Peyer's patch (tissue), 4 donors: Measurements from ENCODE around the gene C3orf20. TPM values are rescaled to one million over a fixed set of nuclear protein-coding genes. Genes with fewer than 3 reads are reported as not detected.

Experiments used
- DNase-seq, 3 donors: peaks; one replicate each; pipeline ENCODE4 v3.0.0-alpha.2; 2017 to 2019
- H3K27ac ChIP-seq, 4 donors: fragments of 200-600 bp; sonication (generic); one replicate each; pipeline ENCODE4 v1.5.1; 2016 to 2019
- H3K27me3 ChIP-seq, 2 donors: fragments of 200-600 bp; sonication (generic); one replicate each; pipeline ENCODE4 v1.5.1; 2019
- H3K36me3 ChIP-seq, 3 donors: fragments of 200-600 bp; sonication (generic); one replicate each; pipeline ENCODE4 v1.5.1; 2016 to 2019
- H3K4me1 ChIP-seq, 4 donors: fragments of 200-600 bp; sonication (generic); one replicate each; pipeline ENCODE4 v1.5.1; 2016 to 2019
- H3K4me3 ChIP-seq, 4 donors: fragments of 200-600 bp; sonication (generic); 1 replicate in 3 of 4; 2 replicates in 1 of 4; pipeline ENCODE4 v1.5.1; 2016 to 2019; ENCODE audit warnings: mild to moderate bottlenecking in 1 of 4
- H3K9me3 ChIP-seq, 4 donors: fragments of 200-600 bp; sonication (generic); one replicate each; pipeline ENCODE4 v1.5.1; 2016 to 2019; ENCODE audit warnings: mild to moderate bottlenecking in 1 of 4
- POLR2A ChIP-seq, 2 donors: fragments of 450-650 bp; IDR thresholded peaks; one replicate each; pipeline ENCODE4 v1.5.1; 2017; ENCODE audit warnings: antibody characterized with exemption in 2 of 2, mild to moderate bottlenecking in 2 of 2, moderate library complexity in 2 of 2
- total RNA-seq, 4 donors: library from RNA; depleted of rRNA; stranded (reverse); fragments of >200 nt; gene quantifications; one replicate each; pipeline ENCODE4 v1.1.0, GENCODE V29; 2016
- TF ChIP-seq, protein P1 (sequence below), 6 experiments: fragments of 450-650 bp in 4 of 6; fragments of 200-600 bp in 2 of 6; sonication (generic) in 1 of 6; IDR thresholded peaks; one replicate each; pipeline ENCODE4 v1.5.1; 2017 to 2019; ENCODE audit warnings: antibody characterized with exemption in 6 of 6, mild to moderate bottlenecking in 3 of 6, moderate library complexity in 1 of 6

Gene C3orf20
- total RNA-seq, 4 donors from 2014 or later = not detected

DNA sequence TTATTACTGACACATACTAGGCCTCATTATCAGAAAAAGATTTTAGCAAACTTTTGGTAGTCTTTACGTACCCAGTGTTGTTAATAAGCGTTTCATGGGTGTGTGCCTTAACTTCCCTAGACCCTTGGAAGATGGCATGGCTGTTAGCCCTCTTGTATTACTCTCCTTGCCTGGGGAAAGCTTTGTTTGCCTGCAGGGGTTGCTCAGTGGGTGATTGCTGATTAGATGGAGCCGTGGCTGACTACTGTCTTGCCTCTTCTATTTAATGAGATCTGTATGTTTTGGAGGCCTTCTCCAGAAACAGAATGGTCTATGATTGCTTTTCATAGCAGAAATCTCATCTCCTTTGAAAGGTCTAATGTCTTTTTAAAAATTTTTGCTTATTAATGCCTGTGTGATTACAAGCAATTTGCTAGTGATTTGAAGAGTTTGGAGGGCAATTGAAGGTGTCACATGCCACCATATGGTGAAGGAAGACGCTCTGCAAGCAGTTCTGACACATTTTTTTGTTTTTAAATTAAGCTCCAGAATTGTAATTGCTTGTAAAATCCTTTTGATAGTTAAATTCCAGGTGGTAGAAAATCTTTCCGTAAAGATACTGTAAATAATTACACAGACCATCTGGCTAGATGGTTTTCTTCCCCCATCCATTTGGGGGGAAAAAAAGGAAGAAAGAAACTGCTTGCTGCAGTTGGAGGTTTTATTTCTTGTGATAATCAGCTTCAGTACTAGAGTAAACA lies 11.4 kb upstream of the C3orf20 start:
- Histone ChIP-seq H3K4me3 (no peak overlapping the region), H3K4me1 (no peaks in the 10 kb centered on the region), H3K36me3 (peaks cover 0 to 99% (median 7%) of the 10 kb centered on the region in 3 donors), H3K9me3 (no peaks in the 10 kb centered on the region), H3K27ac (no peak overlapping the region), H3K27me3 (no peaks in the 10 kb centered on the region)
- no peak for DNase-seq
- TF ChIP-seq POLR2A (IDR thresholded peaks at IDR 0.05) = no peak
- TF ChIP-seq, protein P1, sequence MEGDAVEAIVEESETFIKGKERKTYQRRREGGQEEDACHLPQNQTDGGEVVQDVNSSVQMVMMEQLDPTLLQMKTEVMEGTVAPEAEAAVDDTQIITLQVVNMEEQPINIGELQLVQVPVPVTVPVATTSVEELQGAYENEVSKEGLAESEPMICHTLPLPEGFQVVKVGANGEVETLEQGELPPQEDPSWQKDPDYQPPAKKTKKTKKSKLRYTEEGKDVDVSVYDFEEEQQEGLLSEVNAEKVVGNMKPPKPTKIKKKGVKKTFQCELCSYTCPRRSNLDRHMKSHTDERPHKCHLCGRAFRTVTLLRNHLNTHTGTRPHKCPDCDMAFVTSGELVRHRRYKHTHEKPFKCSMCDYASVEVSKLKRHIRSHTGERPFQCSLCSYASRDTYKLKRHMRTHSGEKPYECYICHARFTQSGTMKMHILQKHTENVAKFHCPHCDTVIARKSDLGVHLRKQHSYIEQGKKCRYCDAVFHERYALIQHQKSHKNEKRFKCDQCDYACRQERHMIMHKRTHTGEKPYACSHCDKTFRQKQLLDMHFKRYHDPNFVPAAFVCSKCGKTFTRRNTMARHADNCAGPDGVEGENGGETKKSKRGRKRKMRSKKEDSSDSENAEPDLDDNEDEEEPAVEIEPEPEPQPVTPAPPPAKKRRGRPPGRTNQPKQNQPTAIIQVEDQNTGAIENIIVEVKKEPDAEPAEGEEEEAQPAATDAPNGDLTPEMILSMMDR (IDR thresholded peaks at IDR 0.05) = no peak

DNA sequence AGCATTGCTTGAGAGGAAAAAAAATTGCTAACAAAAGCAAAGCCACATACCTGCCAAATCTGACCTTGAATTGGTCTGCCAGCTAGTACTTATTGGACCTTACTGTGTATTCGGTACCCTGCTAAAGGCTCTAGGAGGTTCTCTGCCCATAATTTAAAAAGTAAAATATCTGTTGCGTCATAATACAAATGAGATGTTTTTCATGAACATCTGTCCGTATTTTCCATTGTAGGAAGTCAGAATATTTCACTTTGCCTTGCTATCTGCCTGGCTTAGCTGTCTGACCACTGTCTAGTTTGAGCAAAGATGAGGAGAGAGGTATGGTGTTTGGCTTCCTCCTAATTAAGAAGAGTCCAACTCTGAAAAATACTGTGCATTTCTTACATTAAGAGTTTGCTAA lies 10.8 kb upstream of the C3orf20 start:
- no peak for DNase-seq
- Histone ChIP-seq H3K36me3 (peaks cover 0 to 99% (median 4%) of the 10 kb centered on the region in 3 donors), H3K4me1 (no peaks in the 10 kb centered on the region), H3K27me3 (no peaks in the 10 kb centered on the region), H3K4me3 (no peak overlapping the region), H3K9me3 (no peaks in the 10 kb centered on the region), H3K27ac (no peak overlapping the region)
- TF ChIP-seq POLR2A (IDR thresholded peaks at IDR 0.05) = no peak
- TF ChIP-seq, protein P1 (IDR thresholded peaks at IDR 0.05) = no peak

DNA sequence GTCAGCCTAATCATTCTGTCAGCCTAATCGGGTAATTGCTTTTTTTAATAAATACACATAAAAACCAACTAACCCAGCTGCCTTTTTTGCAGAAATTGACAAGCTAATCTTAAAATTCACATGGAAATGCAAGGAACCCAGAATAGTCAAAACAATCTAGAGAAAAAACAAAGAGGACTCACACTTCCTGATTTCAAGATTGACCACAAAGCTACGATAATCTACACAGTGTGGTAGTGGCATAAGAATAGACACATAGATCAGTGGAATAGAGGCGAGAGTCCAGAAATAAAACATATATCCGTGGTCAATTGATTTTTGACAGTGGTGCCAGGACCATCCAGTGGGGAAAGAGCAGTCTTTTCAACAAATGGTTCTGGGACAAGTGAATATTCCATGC lies 2.4 kb upstream of the C3orf20 start:
- H3K36me3 ChIP-seq = peaks cover 0 to 54% (median 0%) of the 10 kb centered on the region in 3 donors
- H3K4me3 ChIP-seq = no peak overlapping the region
- DNase-seq = no peak
- H3K27ac ChIP-seq = no peak overlapping the region
- no peaks in the 10 kb centered on the region for H3K27me3 ChIP-seq
- TF ChIP-seq POLR2A (IDR thresholded peaks at IDR 0.05) = no peak
- TF ChIP-seq, protein P1 (IDR thresholded peaks at IDR 0.05) = no peak
- no peaks in the 10 kb centered on the region for H3K4me1 ChIP-seq
- no peaks in the 10 kb centered on the region for H3K9me3 ChIP-seq

DNA sequence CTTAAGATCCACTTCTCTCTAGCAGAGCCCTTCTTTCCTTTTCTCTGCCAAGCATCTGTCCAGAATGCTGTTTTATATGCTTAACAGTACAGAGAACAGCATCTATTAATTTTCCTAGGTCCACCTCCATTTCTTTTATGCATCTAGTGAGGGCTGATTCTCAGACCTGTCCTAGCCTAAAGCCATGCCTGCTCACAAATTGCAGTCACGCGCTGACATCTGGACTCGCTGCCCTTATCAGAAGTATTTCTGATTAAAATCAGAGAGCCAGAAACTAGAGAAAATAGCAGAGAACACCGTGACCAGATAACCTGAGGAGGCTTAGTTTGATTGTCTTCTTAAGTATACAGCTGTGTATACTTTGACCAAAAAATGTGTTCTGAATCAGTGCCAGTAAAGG lies 1.9 kb downstream of the C3orf20 start:
- H3K4me3 ChIP-seq = no peak overlapping the region
- H3K9me3 ChIP-seq = no peaks in the 10 kb centered on the region
- H3K36me3 ChIP-seq = peaks cover 0 to 12% (median 0%) of the 10 kb centered on the region in 3 donors
- no peak for DNase-seq
- no peaks in the 10 kb centered on the region for H3K27me3 ChIP-seq
- no peaks in the 10 kb centered on the region for H3K4me1 ChIP-seq
- TF ChIP-seq POLR2A (IDR thresholded peaks at IDR 0.05) = no peak
- TF ChIP-seq, protein P1 (IDR thresholded peaks at IDR 0.05) = no peak
- no peak overlapping the region for H3K27ac ChIP-seq

DNA sequence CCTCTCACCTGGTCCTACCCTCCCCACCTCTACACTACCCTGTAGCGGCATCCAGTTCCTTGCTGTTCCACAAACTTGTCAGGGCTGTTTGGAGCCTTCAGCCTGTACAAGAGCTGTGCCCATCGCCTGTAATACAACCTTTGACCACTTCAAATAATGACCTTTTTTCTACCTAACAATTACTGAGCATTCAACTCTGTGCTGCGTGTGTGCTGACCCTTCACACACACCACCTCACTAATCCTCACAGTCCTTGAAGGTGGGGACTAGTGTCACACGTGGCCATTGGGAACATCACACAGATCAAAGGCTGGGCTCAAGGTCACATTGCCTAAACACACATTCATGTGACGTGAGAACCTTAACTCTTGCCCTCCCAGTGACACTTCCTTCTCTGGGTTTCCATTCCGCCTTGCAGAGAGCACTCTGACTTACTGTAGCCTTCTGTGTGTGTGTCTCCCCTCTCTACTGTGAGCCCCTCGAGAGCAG lies 3.1 kb downstream of the C3orf20 start:
- Histone ChIP-seq H3K27ac (no peak overlapping the region), H3K9me3 (no peaks in the 10 kb centered on the region), H3K36me3 (no peaks in the 10 kb centered on the region), H3K4me3 (no peak overlapping the region), H3K4me1 (no peaks in the 10 kb centered on the region), H3K27me3 (no peaks in the 10 kb centered on the region)
- no peak for DNase-seq
- TF ChIP-seq POLR2A (IDR thresholded peaks at IDR 0.05) = no peak
- TF ChIP-seq, protein P1 (IDR thresholded peaks at IDR 0.05) = no peak
